Thyroid gland (tissue), 4 donors: Measurements from ENCODE around the gene USP44.

Experiments
- POLR2A ChIP-seq, 2 donors: fragments of 450-650 bp; IDR thresholded peaks; one replicate each; pipeline ENCODE4 v1.6.1; 2017; ENCODE audit warnings: antibody characterized with exemption in 2 of 2, mild to moderate bottlenecking in 2 of 2, moderate library complexity in 1 of 2
- TF ChIP-seq, protein P1 (sequence below), 6 experiments: fragments of 200-600 bp in 3 of 6; fragments of 450-650 bp in 3 of 6; sonication (generic) in 3 of 6; IDR thresholded peaks; one replicate each; pipeline ENCODE4 v1.5.1; 2016 to 2019; ENCODE audit warnings: antibody characterized with exemption in 6 of 6, mild to moderate bottlenecking in 2 of 6, inconsistent platforms in 1 of 6, moderate library complexity in 1 of 6

GRCh38 chr12:95551913-95552516 lies 739 bp upstream of the USP44 start:
- TF ChIP-seq, protein P1, sequence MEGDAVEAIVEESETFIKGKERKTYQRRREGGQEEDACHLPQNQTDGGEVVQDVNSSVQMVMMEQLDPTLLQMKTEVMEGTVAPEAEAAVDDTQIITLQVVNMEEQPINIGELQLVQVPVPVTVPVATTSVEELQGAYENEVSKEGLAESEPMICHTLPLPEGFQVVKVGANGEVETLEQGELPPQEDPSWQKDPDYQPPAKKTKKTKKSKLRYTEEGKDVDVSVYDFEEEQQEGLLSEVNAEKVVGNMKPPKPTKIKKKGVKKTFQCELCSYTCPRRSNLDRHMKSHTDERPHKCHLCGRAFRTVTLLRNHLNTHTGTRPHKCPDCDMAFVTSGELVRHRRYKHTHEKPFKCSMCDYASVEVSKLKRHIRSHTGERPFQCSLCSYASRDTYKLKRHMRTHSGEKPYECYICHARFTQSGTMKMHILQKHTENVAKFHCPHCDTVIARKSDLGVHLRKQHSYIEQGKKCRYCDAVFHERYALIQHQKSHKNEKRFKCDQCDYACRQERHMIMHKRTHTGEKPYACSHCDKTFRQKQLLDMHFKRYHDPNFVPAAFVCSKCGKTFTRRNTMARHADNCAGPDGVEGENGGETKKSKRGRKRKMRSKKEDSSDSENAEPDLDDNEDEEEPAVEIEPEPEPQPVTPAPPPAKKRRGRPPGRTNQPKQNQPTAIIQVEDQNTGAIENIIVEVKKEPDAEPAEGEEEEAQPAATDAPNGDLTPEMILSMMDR (IDR thresholded peaks at IDR 0.05): no peak
- no peak for TF ChIP-seq POLR2A (IDR thresholded peaks at IDR 0.05)
